PC-3 (cell line): Measurements from ENCODE around the gene ERMARD. TPM values are rescaled to one million over a fixed set of nuclear protein-coding genes. Genes with fewer than 3 reads are reported as not detected.

Experiments
- ATAC-seq: fragments of 200-7000 bp; cut with Tn5 transposase; 2 replicates; pipeline ENCODE4 v1.9.1; 2020; ENCODE audit warnings: mild to moderate bottlenecking, moderate library complexity
- BruUV-seq: library from RNA; stranded (reverse); fragments of 400-500 nt; replicated peaks from 2 replicates; lab custom pipeline; 2021; lab: Mats Ljungman, UMichigan
- CTCF ChIA-PET: fragments of 300-600 bp; sonication (Branson Sonifier 250); formaldehyde crosslinking; loops from one replicate; lab custom pipeline; 2022; ENCODE audit warnings: antibody characterized with exemption; lab: Charles Lee
- POLR2A ChIA-PET: fragments of 300-600 bp; sonication (Branson Sonifier 250); formaldehyde crosslinking; loops from one replicate; lab custom pipeline; 2022; ENCODE audit warnings: antibody characterized with exemption; ENCODE audit not compliant: unreplicated experiment; lab: Charles Lee
- DNase-seq: peaks from one replicate; pipeline ENCODE4 v3.0.0-alpha.2; 2015
- H2AFZ ChIP-seq: fragments of 300-600 bp; sonication (generic); 2 replicates; pipeline ENCODE4 v1.6.0; 2016; ENCODE audit warnings: antibody characterized with exemption, low read length
- H3F3A ChIP-seq: fragments of 300-600 bp; sonication (generic); one replicate; pipeline ENCODE4 v1.6.0; 2017; ENCODE audit warnings: antibody characterized with exemption, low read length, control low read depth, mild to moderate bottlenecking; ENCODE audit not compliant: unreplicated experiment
- H3K27ac ChIP-seq: fragments of 300-600 bp; sonication (generic); 2 replicates; pipeline ENCODE4 v1.5.1; 2016; ENCODE audit warnings: mild to moderate bottlenecking, low read length
- H3K27me3 ChIP-seq: fragments of 300-600 bp; sonication (generic); 2 replicates; pipeline ENCODE4 v1.6.1; 2016; ENCODE audit warnings: low read length, mixed read lengths
- H3K36me3 ChIP-seq: fragments of 300-600 bp; sonication (generic); 2 replicates; pipeline ENCODE4 v1.6.1; 2016; ENCODE audit warnings: low read depth, mixed run types, low read length, mixed read lengths
- H3K4me1 ChIP-seq: fragments of 300-600 bp; sonication (generic); 2 replicates; pipeline ENCODE4 v1.5.1; 2016; ENCODE audit warnings: low read length; ENCODE audit not compliant: insufficient read depth
- H3K4me2 ChIP-seq: fragments of 300-600 bp; sonication (generic); 2 replicates; pipeline ENCODE4 v1.6.0; 2016; ENCODE audit warnings: low read length
- H3K4me3 ChIP-seq: fragments of 300-600 bp; sonication (generic); 2 replicates; pipeline ENCODE4 v1.5.1; 2016; ENCODE audit warnings: mild to moderate bottlenecking, low read length, mixed read lengths
- H3K79me2 ChIP-seq: fragments of 300-600 bp; sonication (generic); 2 replicates; pipeline ENCODE4 v1.6.1; 2017; ENCODE audit warnings: low read length, mixed read lengths
- H3K9ac ChIP-seq: fragments of 300-600 bp; sonication (generic); 2 replicates; pipeline ENCODE4 v1.6.0; 2016; ENCODE audit warnings: mild to moderate bottlenecking, low read length
- H3K9me2 ChIP-seq: fragments of 300-600 bp; sonication (generic); replicated peaks from 2 replicates; pipeline ENCODE4 v1.6.1; 2016; ENCODE audit warnings: mixed run types, low read length, mixed read lengths
- H3K9me3 ChIP-seq: fragments of 300-600 bp; sonication (generic); 2 replicates; pipeline ENCODE4 v1.6.1; 2016; ENCODE audit warnings: low read length, mixed read lengths
- H4K20me1 ChIP-seq: fragments of 300-600 bp; sonication (generic); 2 replicates; pipeline ENCODE4 v1.6.1; 2016; ENCODE audit warnings: low read length, mixed read lengths
- CTCF ChIP-seq: fragments of 300-600 bp; sonication (generic); conservative IDR thresholded peaks from 2 replicates; pipeline ENCODE4 v1.5.1; 2017; ENCODE audit warnings: antibody characterized with exemption, low read depth, mild to moderate bottlenecking, low read length
- EZH2 ChIP-seq: fragments of 300-600 bp; sonication (generic); IDR thresholded peaks from one replicate; pipeline ENCODE4 v1.6.1; 2017; ENCODE audit warnings: antibody characterized with exemption, mild to moderate bottlenecking, low read length; ENCODE audit not compliant: unreplicated experiment
- EZH2phosphoT487 ChIP-seq: fragments of 300-600 bp; sonication (generic); IDR thresholded peaks from 2 replicates; pipeline ENCODE4 v1.6.1; 2018; ENCODE audit warnings: mild to moderate bottlenecking, antibody characterized with exemption, low read length, borderline replicate concordance
- intact Hi-C: fragments of 100-400 bp; cut with micrococcal nuclease; formaldehyde crosslinking; loops from 2 replicates; pipeline ENCODE4 v1.9.0; 2023
- total RNA-seq: library from RNA; depleted of rRNA; stranded (reverse); fragments of >200 nt; gene quantifications from 2 replicates; pipeline ENCODE4 v1.2.3, GENCODE V29; 2014

ERMARD gene
- total RNA-seq, 1 experiment from 2014 or later: 16.3 TPM

- no peak overlapping the region for H3K9ac ChIP-seq
- POLR2A ChIA-PET: no interaction called here
Observed at GRCh38 chr6:169723991-169724493, 27.4 kb upstream of the ERMARD start.

GRCh38 chr6:169724494-169725124 lies 26.8 kb upstream of the ERMARD start, which contains the start of gene PHF10:
Gene PHF10 (minus strand): TSS chr6:169724500. CDS start chr6:169723931, 569 bp downstream.
- no peaks in the 10 kb centered on the region for H3F3A ChIP-seq
- TF ChIP-seq EZH2phosphoT487: no peak
- TF ChIP-seq EZH2: no peak
- no peak for TF ChIP-seq CTCF
- intact Hi-C loops: loop anchor here (10.0 kb wide), 1 partner anchor 830 kb away; the partner anchor contains the start of genes PSMB1 and TBP

More at GRCh38 chr6:169723991-169724493, 27.4 kb upstream of the ERMARD start:
- H3K9me2 ChIP-seq: no peaks in the 10 kb centered on the region
- H3K27ac ChIP-seq: no peak overlapping the region
- H3K4me2 ChIP-seq: no peak overlapping the region
- H2AFZ ChIP-seq: no peak overlapping the region
- intact Hi-C loops: loop anchor here (2.0 to 10.0 kb wide), 3 partner anchors 21 to 831 kb away; partner anchors contain the start of genes C6orf120, DYNLT2, ERMARD and PSMB1
- H3K4me1 ChIP-seq: peaks cover 13% of the 10 kb centered on the region
- H3K9me3 ChIP-seq: no peaks in the 10 kb centered on the region
- no peaks in the 10 kb centered on the region for H3K27me3 ChIP-seq
- H4K20me1 ChIP-seq: peaks cover 4% of the 10 kb centered on the region; the same call in 1 of the 2 replicates
- ATAC-seq: peak; percentile 9
- no peak for DNase-seq
- H3K79me2 ChIP-seq: peaks cover 35% of the 10 kb centered on the region
- BruUV-seq: no TSS peak
- TF ChIP-seq EZH2 (no peak), EZH2phosphoT487 (no peak), CTCF (no peak)
- no peak overlapping the region for H3K4me3 ChIP-seq
- no peaks in the 10 kb centered on the region for H3F3A ChIP-seq
- no peaks in the 10 kb centered on the region for H3K36me3 ChIP-seq
- CTCF ChIA-PET: no interaction called here

More at GRCh38 chr6:169724494-169725124, 26.8 kb upstream of the ERMARD start, which contains the start of gene PHF10:
- Histone ChIP-seq H4K20me1 (peaks cover 4% of the 10 kb centered on the region; the same call in 1 of the 2 replicates), H3K4me2 (peak within 1 kb of the TSS; percentile 93), H3K4me3 (peak within 1 kb of the TSS; percentile 77), H3K27ac (peak within 1 kb of the TSS; percentile 81), H3K36me3 (no peaks in the 10 kb centered on the region), H3K27me3 (no peaks in the 10 kb centered on the region), H3K9me2 (no peaks in the 10 kb centered on the region), H3K9me3 (no peaks in the 10 kb centered on the region), H2AFZ (peak within 1 kb of the TSS; percentile 70), H3K9ac (peak within 1 kb of the TSS; percentile 86), H3K4me1 (peaks cover 13% of the 10 kb centered on the region), H3K79me2 (peaks cover 31% of the 10 kb centered on the region)
- ChIA-PET POLR2A (interaction anchor here (0.8 kb wide), 1 partner anchor 23 kb away, joined by 6 read pairs; no protein-coding TSS in a partner anchor), CTCF (no interaction called here)
- ATAC-seq (peak; percentile 35), DNase-seq (peak; percentile 18)
- BruUV-seq: no TSS peak
